Measurements from ENCODE around the gene TCEA3.
"Not testable (repeated sequence)": the region's sequence is repeated elsewhere in the genome, so short reads cannot be mapped to it uniquely, and the experiment has no call there.

TCEA3 gene

DNA sequence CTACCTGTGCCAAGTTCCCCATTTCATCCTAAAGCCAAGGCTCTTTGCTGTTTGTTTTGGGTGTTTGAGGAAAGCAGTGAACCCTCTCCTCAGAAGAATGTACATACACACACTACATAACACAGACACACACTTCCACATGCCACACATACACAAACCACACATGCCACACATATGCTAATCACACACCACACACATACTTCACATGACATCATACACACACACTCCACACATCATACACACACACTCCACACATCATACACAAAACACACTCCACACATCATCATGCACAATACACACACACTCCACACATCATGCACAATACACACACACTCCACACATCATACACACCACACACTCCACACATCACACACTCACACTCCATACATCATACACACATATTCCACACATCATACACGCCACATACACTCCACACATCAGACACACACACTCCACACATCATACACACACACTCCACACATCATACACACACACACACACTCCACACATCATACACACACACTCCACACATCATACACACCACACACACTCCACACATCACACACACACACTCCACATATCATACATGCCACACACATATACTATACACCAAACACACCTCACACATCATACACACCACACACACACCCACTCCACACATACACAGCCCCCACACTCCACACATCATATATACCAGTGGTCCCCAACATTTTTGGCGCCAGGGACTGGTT lies 32.3 kb downstream of the TCEA3 start:
- DNase-seq (ENCODE audit: low read depth), result no peak

DNA sequence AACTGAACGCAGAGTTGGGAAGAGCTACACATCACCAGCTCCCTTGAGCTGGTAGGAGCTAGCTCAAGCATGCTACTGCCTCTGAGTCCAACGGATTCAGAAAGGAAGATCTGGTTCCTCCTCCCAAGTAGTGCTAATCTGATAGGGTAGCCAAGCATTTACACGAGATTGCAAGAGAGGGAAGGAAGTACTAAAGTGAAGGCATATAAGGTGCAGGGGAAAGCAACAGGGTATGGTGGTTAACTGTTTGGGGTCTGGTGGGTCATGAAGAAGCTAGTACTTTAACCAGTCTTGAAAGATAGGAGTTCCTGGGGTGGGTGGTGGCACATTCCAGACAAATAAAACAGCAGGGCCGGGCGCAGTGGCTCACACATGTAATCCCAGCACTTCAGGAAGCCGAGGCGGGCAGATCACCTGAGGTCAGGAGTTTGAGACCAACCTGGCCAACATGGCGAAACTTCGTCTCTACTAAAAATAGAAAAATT lies 34.7 kb downstream of the TCEA3 start:
- no peak for DNase-seq (ENCODE audit: low read depth)

DNA sequence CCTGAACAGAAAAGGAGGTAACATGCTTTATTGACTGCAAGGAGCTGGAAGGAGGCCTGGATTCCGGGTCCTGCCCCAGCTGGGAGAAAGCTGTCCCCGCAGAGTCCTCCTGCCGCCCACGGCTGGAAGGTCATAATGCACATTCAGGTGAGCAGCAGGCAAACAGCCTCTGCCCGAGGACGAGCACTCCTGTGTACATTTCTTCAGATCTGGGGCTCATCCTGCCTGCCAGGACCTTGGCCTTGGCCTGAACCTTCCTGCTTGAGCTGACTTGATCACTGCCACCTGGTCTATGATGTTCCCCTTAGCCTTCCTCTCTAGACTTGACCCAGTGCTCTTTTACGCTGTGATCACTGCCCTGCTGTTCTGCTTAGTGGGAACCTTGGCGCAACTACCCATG lies 37.1 kb downstream of the TCEA3 start:
- no peak for DNase-seq (ENCODE audit: low read depth)

DNA sequence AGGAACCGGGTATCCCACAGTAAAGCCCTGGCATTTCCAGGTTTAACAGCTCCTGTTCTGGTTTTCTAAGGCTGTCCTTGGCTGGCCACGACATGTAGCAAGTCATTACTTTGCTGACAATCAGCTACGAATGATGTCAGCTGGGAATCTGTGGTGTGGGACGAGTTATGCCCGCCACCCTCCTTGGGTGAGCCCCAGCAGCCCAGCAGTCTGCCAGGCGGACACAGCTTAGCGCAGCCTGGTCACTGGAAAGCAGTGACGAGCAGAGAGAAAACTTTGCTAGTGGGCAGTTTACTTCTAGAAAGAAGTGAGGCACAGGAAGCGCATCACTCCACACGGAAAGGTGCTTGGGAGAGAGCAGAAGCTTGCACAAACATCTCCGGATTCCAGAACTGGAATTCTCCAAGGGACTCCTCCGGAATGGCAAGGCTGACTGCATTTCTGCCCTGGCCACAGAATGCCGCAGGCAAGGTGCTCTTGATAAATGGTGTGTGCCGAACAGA lies 39.4 kb downstream of the TCEA3 start:
- no peak for DNase-seq (ENCODE audit: low read depth)

DNA sequence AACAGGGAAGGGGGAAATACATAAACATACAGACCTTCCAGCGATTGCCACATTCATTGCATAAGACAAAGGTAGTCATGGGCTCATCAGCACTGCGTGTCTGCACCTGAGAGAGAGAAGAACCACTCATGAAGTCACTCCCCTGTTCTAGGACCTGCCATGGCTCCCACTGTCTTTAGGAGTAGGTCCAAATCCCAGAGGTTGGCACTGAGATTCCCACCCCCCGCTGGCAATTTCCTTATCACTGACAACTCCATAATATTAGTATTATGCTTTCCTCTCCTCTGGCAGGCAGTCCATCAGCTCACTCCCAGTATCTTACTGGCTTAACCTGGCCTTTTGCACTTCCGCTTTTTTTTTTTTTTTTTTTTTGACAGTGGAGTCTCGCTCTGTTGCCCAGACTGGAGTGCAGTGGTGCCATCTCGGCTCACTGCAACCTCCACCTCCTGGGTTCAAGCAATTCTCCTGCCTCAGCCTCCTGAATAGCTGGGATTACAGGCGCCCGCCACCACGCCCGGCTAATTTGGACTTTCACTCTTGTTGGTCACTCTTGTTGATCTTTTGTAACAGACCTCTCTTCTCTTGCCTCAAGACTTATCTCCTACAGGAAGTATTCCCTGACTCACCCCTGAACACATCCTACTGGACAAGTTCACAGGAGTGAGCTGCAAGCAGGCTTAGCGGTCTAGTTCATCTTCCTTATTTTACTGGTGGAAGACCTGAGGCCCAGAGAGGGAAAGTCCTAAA lies 40.1 kb downstream of the TCEA3 start:
- DNase-seq (ENCODE audit: low read depth), result no peak

DNA sequence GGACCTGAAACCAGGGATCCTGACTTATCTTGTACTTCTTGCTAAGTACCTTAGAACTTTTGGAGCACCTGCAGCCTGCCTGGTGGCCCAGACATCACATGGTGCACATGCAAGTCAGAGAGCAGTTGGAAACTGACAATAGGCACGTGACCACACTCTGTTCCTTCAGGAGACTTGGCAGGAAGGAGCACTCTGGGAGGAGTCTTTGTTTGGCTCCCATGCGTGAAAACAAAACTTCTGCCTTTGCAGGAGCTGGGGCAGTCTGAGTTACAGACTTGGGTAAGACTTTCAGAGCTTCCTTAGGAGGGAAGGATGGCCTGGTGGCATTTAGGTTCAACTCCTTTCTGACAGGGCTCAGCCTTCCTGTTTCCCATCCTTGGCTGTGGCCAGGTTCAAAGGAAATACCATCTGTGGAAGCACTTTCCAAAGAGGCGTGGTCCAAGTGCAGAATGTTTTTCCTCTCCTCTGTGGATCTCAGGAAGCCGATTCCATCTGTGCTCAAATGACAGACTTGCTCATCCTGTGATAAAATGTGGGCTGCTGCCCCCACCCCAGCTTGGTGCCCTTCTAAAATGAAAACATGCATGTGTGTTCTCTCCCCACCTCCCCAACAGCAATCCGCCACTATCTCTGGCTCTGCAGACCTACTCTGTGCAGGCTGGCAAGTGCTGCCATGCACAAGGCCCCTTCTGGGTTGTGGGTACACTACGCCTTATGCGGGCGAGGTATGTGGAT lies 40.8 kb downstream of the TCEA3 start:
- no peak for DNase-seq (ENCODE audit: low read depth)

DNA sequence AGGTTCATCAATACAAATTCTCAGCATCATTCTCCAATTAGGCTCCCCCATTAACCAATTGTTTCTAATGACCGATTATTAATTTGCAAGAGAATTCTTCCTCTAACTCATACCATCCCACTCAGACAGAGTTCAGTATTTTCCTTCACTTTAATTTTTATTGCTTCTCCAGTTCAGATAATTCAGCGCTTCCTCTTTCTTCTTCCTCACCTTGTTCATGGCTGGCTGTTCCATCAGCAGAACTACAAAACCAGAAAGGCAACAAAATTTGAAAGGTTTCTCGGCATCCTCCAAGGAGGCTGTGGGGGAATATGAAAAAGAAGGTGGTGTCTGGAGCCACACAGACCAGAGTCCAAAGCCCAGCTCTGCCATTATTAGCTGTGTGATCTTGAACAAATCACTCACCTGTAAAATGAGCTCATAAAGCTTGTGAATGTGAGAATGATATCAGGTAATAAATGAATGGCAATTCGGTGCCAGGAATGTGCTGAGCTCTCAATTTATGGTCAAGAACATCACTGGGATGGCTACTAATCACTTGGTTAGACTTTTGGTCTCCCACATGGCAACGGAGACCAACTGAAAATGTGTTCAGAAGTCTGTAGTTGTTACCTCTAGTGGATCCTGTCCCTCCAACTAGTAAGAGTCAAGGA lies 43.2 kb downstream of the TCEA3 start:
- DNase-seq (ENCODE audit: low read depth), result no peak

DNA sequence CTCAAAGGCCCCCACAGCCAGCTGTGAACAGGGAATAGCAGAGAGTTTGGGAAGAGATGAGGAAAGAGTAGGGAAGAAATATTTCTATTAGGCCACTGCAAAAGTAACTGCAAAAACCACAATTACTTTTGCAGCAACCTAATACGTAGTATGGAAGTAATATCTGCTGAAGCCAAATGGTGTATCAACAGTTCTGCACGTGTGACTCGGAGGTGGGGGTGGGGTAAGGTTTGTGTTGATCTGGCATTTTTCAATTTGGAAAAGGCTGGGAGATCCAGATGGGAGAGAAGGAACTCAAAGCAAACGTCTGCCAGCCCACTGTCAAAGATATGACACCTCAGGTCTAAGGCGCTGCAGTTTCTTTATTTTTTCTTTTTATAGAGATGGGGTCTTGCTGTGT lies 43.8 kb downstream of the TCEA3 start:
- DNase-seq (ENCODE audit: low read depth), result no peak

DNA sequence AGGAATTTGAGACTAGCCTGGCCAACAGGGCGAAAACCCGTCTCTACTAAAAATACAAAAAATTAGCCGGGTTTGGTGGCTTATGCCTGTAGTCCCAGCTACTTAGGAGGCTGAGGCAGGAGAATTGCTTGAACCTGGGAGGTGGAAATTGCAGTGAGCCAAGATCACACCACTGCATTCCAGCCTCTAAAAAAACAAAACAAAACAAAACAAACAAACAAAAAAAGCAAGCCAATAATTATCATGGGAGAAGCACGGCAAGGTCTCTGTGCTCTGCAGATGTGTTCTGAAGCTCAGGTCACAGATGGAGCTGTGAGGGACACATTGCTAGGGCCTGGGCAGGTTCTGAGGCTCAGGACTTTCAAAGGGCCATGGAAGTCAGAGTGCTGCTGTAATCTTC lies 44.3 kb downstream of the TCEA3 start:
- DNase-seq (ENCODE audit: low read depth), result not testable (repeated sequence)

DNA sequence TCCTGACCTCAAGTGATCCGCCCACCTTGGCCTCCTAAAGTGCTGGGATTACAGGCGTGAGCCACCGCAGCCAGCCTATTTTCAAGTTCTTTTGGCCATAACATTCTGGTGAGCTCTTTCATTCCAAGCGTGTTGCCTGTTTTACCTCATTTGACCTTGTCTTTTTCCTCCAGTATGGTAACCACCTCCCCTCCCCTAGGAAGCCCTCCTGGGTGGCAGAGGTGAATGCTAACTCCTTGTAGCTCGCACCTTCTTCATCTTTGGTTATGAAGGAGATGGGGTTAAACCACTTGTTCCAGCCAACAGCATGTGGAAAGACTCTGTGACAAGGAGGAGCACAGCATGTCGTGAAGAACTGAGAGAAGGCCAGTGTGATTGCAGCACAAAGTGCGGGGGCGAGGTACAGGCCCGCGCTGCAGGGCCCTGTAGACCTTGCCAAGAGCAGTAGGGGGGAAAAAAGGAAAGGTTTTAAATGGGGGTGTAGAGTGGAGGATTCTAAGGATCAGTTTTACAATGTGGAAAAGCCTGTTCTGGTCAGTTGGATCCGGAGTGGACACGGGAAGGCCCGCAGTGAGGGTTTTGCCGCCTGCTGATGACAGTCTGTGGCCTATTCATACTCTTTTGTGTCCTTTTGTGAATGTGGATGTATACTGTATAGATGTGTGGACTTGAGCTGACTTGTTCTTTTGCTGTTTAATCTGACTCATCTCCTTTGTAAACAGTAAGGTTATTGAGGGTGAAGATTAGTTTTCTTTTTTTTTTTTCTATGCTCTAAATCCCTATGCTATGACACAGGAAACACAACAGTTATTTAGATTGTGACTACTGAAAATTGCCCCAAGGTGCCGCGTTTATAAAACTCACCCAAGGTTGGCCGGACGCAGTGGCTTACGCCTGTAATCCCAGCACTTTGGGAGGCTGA lies 47.4 kb downstream of the TCEA3 start:
- DNase-seq (ENCODE audit: low read depth), result no peak

DNA sequence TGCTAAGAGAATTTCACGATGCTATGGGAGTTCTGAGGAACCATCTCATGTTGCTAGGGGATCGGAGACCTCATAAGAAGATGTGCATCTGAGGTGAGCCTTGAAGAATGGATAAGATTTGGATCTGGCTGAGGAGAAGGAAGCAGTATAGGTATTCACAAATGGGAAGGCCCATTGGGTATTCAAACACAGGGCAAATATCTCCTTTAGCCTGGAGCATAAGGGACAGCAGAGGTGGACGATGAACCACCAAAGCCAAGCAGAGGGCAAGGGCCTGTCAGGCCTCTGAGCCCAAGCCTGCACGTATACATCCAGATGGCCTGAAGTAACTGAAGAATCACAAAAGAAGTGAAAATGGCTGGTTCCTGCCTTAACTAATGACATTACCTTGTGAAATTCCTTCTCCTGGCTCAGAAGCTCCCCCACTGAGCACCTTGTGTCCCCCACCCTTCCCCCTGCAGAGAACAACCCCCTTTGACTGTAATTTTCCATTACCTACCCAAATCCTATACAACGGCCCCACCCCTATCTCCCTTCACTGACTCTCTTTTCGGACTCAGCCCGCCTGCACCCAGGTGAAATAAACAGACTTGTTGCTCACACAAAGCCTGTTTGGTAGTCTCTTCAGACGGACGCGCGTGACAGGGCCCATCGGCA lies 50.3 kb downstream of the TCEA3 start:
- DNase-seq (ENCODE audit: low read depth), result not testable (repeated sequence)

DNA sequence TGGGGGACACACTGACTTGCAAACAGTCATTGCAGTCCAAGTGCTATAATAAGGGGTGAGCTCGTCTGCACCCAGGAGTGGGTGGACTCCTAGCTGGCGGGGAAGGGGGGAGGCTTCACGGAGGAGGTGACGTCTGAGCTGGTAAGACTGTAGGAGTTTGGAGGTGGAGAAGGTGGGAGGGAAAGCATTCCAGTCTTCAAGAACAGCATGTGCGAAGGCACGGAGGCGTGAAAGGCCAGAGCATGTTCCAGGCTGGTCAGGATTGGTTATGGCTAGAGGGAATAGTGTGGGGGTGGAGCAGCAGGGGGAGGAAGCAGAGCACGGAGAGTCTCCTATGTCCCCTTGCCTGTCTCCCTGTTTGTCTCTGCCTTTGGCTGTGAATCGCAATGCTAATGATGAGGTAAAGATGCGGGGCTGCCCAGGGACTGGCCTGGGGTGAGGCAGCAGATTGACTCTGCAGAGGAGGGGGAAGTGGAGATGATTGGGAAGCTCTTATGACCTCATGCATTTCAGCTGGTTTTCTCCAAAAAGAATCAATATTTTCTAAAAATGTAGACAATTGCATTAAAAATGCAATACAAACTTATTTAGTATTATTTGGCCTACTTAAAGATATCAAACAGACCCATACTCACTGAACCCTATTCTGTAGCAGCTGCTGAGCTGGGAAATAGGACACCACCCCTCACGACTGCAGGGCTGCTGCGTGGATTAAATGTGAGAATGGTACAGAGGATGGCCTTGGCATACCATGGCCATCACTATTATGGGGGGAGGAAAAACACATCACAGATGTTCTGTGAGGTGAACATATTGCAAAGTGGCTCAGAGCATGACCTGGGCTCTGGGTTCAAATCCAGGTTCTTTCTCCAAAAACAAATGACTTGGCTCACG lies 52.3 kb downstream of the TCEA3 start:
- DNase-seq (ENCODE audit: low read depth), result no peak

DNA sequence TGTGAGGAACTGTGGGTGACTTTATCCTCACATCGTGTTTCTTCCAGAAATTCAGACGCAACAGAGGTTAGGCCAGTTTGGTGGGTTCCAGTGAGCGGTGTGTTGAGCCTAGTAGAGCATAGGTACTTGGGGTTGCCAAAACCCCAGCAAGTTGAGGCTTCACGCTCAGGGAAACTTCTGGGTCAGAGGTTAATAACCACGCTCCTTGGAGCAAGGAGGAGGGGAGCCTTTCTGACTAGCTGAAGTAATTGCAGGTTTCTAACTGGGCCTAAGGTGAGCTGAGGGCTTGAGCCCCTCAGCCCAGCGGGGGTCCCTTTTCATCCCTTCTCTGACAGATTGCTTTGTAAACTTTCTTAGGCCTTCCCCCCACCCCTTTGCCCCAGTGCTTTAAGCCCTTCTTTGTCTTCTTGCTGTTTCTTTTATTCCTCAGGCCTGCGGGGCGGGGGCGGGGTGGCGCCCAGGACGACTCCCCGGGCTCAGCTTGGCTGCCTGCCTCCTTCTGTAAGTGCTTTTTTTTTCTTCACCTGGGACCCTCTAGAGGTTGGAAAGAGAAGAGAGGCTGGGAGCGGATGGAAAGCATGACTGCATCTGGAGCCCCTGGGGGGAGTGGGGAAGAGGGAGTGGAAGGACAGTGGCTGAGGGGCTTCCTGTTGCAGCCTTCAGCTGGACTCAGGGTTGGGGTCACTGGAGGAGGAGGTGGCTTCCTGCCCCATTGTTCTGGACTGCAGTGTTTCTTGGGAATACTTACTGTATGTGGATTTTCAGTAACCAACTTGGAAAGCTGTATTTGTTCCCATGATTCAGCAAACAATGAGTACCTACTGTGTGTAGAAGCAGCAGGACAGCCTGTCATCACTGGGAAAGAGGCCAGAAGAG lies 53.6 kb downstream of the TCEA3 start:
- DNase-seq (ENCODE audit: low read depth), result no peak

DNA sequence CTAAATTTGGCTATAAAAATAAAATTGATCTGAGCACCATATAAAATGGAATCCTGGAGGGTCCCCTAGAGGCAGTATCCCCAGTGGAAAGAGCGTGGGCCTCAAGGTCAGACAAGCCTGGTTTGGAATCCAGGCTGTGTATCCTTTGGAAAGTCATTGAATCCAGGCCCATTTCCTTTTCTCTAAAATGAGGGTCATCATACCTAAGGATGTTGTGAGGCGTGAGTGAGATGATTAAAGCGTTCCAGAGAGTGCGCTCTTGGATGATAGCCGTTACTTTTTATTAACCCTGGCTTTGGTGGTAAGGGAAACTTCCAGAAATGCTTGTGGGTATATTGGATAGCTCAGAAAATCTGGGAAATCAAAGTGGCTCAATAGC lies 54.2 kb downstream of the TCEA3 start:
- DNase-seq (ENCODE audit: low read depth), result no peak

DNA sequence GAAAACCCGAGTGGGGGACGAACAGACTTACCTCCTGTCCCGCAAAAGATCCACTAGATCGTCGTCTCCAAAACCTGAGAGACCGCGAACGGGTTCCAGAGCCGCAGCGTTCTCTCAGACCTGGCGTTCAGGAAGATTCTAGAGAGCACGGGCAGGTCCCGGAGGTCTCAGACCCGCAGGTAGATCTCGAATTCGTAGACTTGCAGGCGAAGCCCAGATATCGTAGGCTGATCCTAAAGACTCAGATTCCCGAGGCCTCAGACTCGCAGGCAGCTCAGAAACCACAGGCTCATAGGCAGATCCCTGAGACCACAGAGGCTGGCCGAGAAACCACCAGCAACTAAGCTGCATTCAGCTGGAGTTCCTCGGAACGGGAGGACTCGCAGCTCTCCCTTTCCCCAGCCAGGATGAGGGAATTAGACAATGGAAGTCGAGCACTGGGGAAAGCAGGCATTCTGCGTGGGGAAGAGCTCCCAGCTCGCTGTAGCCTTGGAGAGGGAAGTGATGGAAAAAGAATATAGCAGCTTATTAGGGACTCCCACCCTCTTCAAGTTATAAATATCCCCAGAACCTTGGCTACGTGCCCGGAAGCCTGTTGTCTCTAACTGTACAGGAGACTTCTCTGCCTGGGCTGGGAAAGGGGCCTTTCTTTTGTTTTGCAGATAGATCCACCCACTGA lies 55.1 kb downstream of the TCEA3 start, which contains the start of gene ZNF436:
Gene ZNF436, minus strand, starts transcription at position 502 of the 679 bp plus-strand sequence. CDS start 1,831 bp downstream, outside the sequence.
- DNase-seq (ENCODE audit: low read depth), result no peak

DNA sequence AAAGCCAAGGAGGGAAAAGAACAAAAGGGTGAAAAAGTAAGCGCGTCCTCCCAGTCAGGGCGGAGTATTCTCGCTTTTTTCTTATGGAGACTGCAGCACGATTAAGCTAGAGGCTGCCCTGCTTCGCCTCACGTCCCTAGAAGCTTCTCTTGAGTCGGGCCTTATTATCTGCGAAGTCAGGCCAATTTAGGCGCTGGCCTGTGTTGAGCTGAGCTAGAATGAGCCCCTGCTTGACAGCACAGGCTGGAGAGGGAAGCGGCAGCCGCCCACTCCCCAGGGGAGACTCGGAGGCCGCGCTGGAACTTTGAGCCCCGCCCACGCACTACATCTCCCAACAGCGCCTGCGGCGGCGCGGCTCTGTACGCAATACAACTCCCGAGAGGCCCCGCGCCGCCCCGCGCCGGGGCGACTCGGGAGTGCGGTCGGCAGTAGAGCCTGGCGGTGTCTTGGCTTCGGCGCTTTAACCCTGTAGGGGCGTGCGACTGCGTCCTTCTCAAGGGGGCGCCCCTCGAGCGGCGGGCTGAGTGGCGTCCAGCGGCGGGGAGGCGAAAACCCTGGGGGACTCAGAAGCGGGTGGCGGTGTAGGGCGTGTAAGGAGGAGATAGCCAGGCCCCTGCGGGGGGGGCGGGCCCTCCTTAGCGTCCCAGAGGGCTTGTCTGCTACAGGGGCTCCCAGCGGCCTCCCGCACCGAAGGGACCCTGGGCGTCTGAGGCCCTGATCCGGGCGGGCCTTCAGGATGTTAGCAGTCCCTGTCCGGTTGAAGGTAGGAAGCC lies 55.8 kb downstream of the TCEA3 start:
- DNase-seq (ENCODE audit: low read depth), result peak; percentile 83

All from stimulated activated CD4-positive, alpha-beta T cell treated with anti-CD3 and anti-CD28 coated beads, Interleukin-2, amount 100 ng/mL, for 4 hours (primary cell).